Effector memory CD8-positive, alpha-beta T cell (primary cell): ENCODE measurements around the gene CTSW.

ENCODE experiments used
- ATAC-seq: fragments of 150-1000 bp; cut with Tn5 transposase; replicated peaks from 2 replicates; pipeline ENCODE4 v1.10.0; 2021; ENCODE audit warnings: mild to moderate bottlenecking, moderate library complexity
- DNase-seq, 3 experiments: peaks; one replicate each; pipeline ENCODE4 v3.0.0; 2021
- H3K27ac Mint-ChIP-seq, 2 donors: one replicate each; pipeline ENCODE4 v1.8.0; 2022; ENCODE audit warnings: mild to moderate bottlenecking in 2 of 2, mixed read lengths in 2 of 2, moderate library complexity in 2 of 2
- H3K27me3 Mint-ChIP-seq, 2 donors: one replicate each; pipeline ENCODE4 v1.8.0; 2022; ENCODE audit warnings: mixed read lengths in 2 of 2
- H3K36me3 Mint-ChIP-seq: one replicate; pipeline ENCODE4 v1.8.0; 2022; ENCODE audit warnings: mild to moderate bottlenecking, moderate library complexity, mixed read lengths; ENCODE audit not compliant: insufficient read depth
- H3K4me1 Mint-ChIP-seq, 2 donors: one replicate each; pipeline ENCODE4 v1.8.0; 2022; ENCODE audit warnings: low read depth in 2 of 2, mixed read lengths in 2 of 2
- H3K4me3 Mint-ChIP-seq, 2 donors: one replicate each; pipeline ENCODE4 v1.8.0; 2022; ENCODE audit warnings: mild to moderate bottlenecking in 2 of 2, mixed read lengths in 2 of 2, moderate library complexity in 2 of 2
- H3K9me3 Mint-ChIP-seq, 2 donors: one replicate each; pipeline ENCODE4 v1.8.0; 2022; ENCODE audit warnings: mixed read lengths in 2 of 2

CTSW gene

DNA sequence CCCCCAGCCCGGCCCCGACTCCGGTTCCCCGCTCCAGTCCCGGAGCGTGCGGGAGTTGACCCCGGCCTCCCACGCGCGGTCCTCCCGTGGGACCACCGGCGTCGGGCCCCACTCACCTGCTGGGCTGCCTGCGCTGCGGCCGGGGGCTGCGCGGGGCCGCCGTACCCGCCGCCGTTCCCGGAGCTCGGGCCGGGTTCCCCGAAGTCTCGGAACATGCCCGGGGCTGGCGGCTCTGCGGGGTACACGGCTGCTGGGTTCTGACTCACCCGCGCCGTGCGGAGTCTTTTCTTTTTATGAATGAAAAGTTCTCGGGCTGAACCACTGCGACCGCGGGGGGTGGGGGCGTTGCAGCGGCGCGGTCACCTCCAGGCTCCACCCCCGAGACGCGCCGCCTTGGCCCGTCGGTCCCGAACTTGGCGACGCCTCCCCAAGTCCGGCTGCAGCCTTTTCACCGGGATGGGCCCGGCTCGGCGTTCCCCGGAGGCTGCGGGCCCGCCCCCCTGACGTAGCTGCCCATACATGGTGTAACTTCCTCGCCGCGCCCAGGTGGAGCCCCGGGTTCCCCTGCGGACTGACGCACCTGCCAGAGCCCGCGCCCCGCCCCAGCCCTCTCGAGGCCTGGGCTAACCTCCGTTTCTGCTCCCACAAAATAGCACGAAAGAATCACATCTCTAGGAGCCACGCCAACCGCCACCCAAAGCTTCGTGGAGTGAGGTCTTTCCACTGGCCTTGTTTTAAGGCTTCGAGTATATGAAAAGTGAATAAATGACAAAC, 20.7 kb downstream of the CTSW start, which contains the start of gene FOSL1:
FOSL1 (minus strand) TSS at position 264 of the 774 bp plus-strand sequence; CDS start at position 215, 49 bp downstream.
- ATAC-seq (peak; percentile 89), DNase-seq (peak; percentile 87 to 89 (median 89))
- Mint-ChIP-seq H3K27ac (peak within 1 kb of the TSS; percentile 16 to 77), H3K27me3 (no peaks in the 10 kb centered on the region), H3K36me3 (peaks cover 18% of the 10 kb centered on the region), H3K4me1 (peaks cover 10 to 14% of the 10 kb centered on the region in 2 donors), H3K4me3 (peak within 1 kb of the TSS; percentile 69), H3K9me3 (no peaks in the 10 kb centered on the region)

DNA sequence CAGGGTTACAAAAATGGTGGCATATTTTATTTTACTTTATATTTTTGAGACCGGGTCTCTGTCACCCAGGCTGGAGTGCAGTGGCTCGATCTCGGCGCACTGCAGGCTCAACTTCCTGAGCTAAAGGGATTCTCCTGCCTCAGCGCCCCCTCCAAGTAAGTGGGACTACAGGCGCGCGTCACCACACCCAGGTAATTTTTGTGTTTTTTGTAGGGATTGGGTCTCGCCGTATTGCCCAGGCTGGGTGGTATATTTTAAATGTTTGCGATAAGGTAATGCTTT, 21.2 kb downstream of the CTSW start:
- peak overlapping the region; percentile 59 to 69 for H3K4me3 Mint-ChIP-seq
- peak overlapping the region; percentile 16 to 77 for H3K27ac Mint-ChIP-seq
- no peak for DNase-seq
- peaks cover 7 to 14% of the 10 kb centered on the region in 2 donors for H3K4me1 Mint-ChIP-seq
- H3K36me3 Mint-ChIP-seq: peaks cover 18% of the 10 kb centered on the region
- no peaks in the 10 kb centered on the region for H3K9me3 Mint-ChIP-seq
- H3K27me3 Mint-ChIP-seq: no peaks in the 10 kb centered on the region
- no peak for ATAC-seq

DNA sequence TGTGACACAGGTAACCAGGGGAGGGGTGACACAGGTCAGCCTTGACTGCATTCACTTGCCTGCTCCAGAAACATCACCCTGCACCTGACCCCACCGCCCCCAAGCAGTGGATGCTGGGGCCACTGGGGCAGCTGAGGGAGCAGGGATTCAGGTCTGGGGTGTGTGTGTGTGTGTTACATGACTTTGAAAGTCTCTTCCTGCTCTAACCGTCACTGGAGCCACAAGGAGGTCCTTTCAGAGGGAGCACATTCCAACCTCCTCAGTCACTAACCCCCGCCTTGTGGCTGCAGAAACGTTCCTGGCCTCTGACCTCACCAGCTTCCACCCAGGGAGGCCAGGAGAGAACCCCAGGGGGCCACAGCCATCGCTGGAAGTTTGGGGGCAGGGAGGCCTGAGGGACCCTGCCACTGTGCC, 23.4 kb downstream of the CTSW start:
- peaks cover 7 to 14% of the 10 kb centered on the region in 2 donors for H3K4me1 Mint-ChIP-seq
- H3K27ac Mint-ChIP-seq: no peak overlapping the region
- ATAC-seq (no peak), DNase-seq (no peak)
- H3K36me3 Mint-ChIP-seq: peaks cover 18% of the 10 kb centered on the region
- H3K4me3 Mint-ChIP-seq: no peak overlapping the region
- no peaks in the 10 kb centered on the region for H3K27me3 Mint-ChIP-seq
- no peaks in the 10 kb centered on the region for H3K9me3 Mint-ChIP-seq

DNA sequence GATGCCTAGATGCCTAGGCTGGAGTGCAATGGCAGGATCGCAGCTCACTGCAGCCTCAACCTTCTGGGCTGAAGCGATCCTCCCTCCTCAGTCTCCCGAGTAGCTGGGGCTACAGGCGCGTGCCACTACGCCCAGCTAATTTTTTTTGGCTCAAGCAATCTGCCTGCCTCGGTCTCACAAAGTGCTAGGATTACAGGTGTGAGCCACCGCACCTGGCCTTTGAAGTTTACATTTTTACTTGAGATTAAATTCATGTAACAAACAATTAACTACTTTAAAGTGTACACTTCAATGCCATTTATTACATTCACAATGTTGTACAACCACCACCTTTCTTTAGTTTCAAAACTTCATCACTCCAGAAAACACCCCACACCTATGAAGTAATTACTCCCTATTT, 24.1 kb downstream of the CTSW start:
- ATAC-seq (no peak), DNase-seq (no peak)
- no peaks in the 10 kb centered on the region for H3K9me3 Mint-ChIP-seq
- H3K4me1 Mint-ChIP-seq: peaks cover 7 to 12% of the 10 kb centered on the region in 2 donors
- no peak overlapping the region for H3K27ac Mint-ChIP-seq
- peaks cover 18% of the 10 kb centered on the region for H3K36me3 Mint-ChIP-seq
- H3K4me3 Mint-ChIP-seq: no peak overlapping the region
- peaks cover 0 to under 1% of the 10 kb centered on the region in 2 donors for H3K27me3 Mint-ChIP-seq

DNA sequence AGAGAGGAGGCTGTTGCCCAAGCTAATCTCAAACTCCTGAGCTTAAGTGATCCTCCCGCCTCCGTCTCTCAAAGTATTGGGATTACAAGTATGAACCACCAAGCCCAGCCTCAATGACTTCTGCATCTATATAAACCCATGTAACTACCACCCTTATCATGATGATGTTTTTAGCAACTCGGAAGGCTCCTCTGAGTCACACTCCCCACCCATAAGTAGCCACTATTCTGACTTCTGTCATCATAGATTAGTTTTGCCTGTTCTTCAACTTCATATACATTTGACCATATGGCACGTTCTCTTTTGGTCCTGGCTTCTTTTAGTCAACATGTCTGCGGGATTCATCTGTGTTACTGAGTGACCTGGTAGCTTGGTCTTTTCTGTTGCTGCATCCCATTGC, 27.0 kb downstream of the CTSW start:
- Mint-ChIP-seq H3K27ac (no peak overlapping the region), H3K9me3 (no peaks in the 10 kb centered on the region), H3K4me1 (peaks cover 6 to 15% of the 10 kb centered on the region in 2 donors), H3K36me3 (peaks cover 15% of the 10 kb centered on the region), H3K27me3 (peaks cover 10 to 14% of the 10 kb centered on the region in 2 donors), H3K4me3 (no peak overlapping the region)
- no peak for DNase-seq
- ATAC-seq: no peak

DNA sequence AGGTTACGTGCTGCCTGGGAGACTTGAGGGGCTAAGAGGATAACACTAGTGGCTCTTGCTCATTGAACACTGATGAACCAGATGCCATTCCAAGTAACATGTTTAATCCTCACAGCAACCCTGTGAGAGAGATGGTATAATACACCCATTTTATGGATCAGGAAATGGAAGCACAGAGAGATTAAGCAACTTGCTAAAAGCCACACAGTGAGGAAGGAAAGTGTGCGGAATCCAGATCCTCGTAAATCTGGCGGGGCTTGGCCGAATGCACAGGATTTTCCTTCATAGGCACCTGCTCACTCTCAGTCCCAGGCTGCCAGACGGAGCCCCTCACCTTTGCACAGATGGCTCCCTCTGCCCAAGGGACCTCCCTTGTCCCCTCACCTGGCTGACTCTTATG, 28.2 kb downstream of the CTSW start:
- peaks cover 13 to 18% of the 10 kb centered on the region in 2 donors for H3K27me3 Mint-ChIP-seq
- H3K36me3 Mint-ChIP-seq: peaks cover 5% of the 10 kb centered on the region
- peaks cover 0 to 6% of the 10 kb centered on the region in 2 donors for H3K4me1 Mint-ChIP-seq
- no peak for DNase-seq
- H3K27ac Mint-ChIP-seq: no peak overlapping the region
- H3K4me3 Mint-ChIP-seq: no peak overlapping the region
- no peak for ATAC-seq
- H3K9me3 Mint-ChIP-seq: no peaks in the 10 kb centered on the region

DNA sequence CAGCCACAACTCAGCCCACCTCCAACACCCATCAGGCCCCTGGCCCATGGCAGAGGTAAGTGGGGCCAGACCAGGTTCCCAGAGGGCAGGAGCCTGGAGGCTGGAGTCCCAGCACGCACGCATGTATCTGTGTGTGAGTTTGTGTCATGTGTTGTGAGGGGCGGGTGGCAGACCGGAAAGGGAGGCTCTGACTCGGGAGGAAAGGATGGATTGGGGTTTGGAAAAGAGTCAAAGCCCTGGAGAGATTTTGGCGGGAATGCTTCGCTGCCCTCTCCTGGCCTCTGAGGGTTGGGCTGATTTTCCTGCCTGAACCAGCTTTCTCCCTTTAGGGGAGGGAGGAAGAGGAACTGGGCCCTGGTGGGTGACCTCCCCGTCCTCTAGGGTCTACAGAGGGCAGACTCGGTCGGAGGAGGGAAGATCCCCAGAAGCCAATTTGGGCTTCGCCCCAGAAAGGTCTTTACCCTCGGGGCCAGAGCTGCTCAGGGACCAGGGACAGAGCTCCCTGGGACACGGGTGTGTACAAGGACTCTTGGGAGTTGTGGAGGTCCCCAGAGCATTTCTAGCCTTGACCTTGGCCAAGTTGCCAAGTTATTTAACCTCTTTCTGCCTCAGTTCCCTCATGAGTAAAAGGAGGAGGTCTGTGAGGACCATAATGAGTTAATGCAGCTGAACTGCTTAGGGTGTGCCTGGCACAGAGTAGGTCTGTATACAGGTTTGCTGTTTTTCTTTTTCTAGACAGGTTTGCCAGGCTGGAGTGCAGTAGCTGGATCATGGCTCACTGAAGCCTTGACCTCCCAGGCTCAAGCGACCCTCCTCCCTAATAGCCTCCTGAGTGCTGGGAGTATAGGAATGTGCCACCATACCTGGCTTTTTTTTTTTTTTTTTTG, 32.3 kb downstream of the CTSW start:
- DNase-seq: no peak
- ATAC-seq: no peak
- Mint-ChIP-seq H3K9me3 (no peaks in the 10 kb centered on the region), H3K27ac (no peak overlapping the region), H3K27me3 (peaks cover 13 to 18% of the 10 kb centered on the region in 2 donors), H3K4me1 (peaks cover 20 to 26% of the 10 kb centered on the region in 2 donors), H3K4me3 (no peak overlapping the region), H3K36me3 (peaks cover under 1% of the 10 kb centered on the region)

DNA sequence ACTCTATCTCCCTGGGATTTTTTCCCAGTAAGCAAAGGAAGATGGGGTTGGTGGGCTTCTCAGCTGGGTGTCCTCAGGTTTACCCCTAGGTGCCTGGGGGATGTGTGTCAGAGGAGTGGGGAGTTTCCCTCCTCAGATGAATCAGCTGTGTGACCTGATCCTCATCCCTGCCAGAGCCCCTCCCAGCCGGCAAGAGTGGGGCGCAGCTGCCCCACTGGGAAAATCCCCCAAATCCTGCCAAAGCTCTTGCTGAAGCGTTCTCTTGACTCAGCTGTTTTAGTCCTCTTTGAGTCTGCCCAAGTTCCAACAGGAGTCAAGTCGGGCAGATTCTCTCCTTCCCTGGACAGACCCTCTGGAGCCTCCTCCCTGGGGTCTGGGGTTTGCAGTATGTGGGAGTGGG, 33.2 kb downstream of the CTSW start:
- peaks cover 24 to 31% of the 10 kb centered on the region in 2 donors for H3K4me1 Mint-ChIP-seq
- no peaks in the 10 kb centered on the region for H3K9me3 Mint-ChIP-seq
- ATAC-seq (no peak), DNase-seq (no peak)
- peaks cover 5% of the 10 kb centered on the region for H3K36me3 Mint-ChIP-seq
- peaks cover 13 to 18% of the 10 kb centered on the region in 2 donors for H3K27me3 Mint-ChIP-seq
- H3K4me3 Mint-ChIP-seq: no peak overlapping the region
- no peak overlapping the region for H3K27ac Mint-ChIP-seq

DNA sequence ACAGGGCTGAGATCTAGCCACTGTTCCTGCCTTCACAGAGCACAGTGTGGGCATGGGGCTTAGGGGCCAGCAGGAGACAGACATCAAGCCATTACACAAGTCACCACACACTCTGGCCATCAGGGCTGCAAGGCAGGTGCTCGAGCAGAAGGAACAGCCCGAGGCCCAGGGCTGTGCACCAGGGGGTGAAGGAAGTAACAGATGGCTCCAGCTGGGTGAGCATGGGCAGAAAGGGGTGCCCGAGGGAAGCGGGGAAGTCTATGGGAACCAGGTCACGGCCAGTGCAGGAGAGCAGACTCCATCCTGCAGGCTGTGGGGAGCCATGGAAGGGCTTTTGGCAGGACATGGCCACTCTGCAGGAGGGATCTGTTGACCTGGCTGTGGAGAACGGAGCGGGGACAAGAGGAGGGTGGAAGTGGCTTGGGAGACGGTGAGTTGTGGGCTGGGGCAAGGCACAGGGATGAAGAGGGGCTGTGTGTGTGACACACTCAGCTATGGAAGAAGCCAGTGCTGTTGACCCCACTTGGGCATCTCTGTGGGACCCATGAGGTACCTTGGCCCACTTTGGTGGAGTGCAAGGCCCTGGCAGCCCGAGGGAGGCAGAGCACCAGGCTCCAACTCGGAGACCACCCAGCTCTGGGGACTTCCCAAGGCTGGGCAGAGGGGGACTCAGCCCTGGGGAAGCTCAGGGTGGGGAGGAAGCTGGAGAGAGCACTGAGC, 35.6 kb downstream of the CTSW start:
- H3K27me3 Mint-ChIP-seq: peaks cover 6 to 9% of the 10 kb centered on the region in 2 donors
- no peak overlapping the region for H3K4me3 Mint-ChIP-seq
- peak overlapping the region; percentile 49 to 81 for H3K27ac Mint-ChIP-seq
- peaks cover 29 to 31% of the 10 kb centered on the region in 2 donors for H3K4me1 Mint-ChIP-seq
- ATAC-seq (no peak), DNase-seq (no peak)
- peaks cover 26% of the 10 kb centered on the region for H3K36me3 Mint-ChIP-seq
- H3K9me3 Mint-ChIP-seq: no peaks in the 10 kb centered on the region

DNA sequence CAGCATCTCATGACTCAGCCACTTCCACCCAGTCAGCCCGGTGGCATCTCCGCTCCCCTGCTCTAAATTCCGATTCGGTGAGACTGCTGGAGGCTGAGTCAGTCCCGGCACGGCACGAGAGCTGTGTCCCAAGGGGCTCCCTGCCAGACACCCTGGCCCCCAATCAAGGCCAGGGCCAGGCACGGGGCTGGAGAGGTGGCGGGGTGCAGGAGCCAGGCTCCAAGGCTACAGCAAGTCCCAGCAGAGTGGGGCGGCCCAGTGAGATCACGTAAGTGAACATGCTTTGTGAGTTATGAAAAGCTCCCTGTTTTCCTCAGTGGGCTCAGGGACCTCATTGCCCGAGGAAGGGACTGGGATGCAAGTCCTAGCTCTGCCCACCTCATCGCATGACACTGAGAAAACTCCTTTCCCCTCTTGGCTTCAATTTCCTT, 36.2 kb downstream of the CTSW start:
- H3K36me3 Mint-ChIP-seq: peaks cover 26% of the 10 kb centered on the region
- ATAC-seq: no peak
- peaks cover 6 to 9% of the 10 kb centered on the region in 2 donors for H3K27me3 Mint-ChIP-seq
- no peak overlapping the region for H3K4me3 Mint-ChIP-seq
- peak overlapping the region in 1 of 2 donors; percentile 81 for H3K27ac Mint-ChIP-seq
- no peaks in the 10 kb centered on the region for H3K9me3 Mint-ChIP-seq
- DNase-seq: no peak
- H3K4me1 Mint-ChIP-seq: peaks cover 31 to 32% of the 10 kb centered on the region in 2 donors

DNA sequence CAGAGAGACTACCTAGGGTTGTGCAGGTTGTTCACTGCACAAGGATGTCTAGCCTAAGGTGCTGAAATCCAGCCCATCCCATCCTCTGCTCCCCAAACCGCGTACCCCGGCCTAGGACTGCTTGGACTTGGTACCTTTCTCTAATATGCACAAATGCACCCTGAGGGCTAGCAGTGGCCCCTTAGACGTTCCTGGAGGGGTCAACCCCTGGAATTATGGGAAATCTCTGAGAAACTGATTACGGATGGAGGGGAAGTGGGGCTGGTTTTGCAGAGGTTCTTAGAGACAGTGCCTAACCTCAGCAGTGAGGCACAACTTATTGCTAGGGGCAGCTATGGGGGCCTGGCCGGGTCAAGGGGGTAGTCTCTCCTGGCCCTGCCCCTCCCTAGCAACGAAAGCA, 36.8 kb downstream of the CTSW start:
- H3K4me3 Mint-ChIP-seq: peak overlapping the region; percentile 91 to 92
- peaks cover 31 to 32% of the 10 kb centered on the region in 2 donors for H3K4me1 Mint-ChIP-seq
- H3K36me3 Mint-ChIP-seq: peaks cover 31% of the 10 kb centered on the region
- ATAC-seq (no peak), DNase-seq (no peak)
- peaks cover 5 to 7% of the 10 kb centered on the region in 2 donors for H3K27me3 Mint-ChIP-seq
- no peaks in the 10 kb centered on the region for H3K9me3 Mint-ChIP-seq
- peak overlapping the region in 1 of 2 donors; percentile 81 for H3K27ac Mint-ChIP-seq

DNA sequence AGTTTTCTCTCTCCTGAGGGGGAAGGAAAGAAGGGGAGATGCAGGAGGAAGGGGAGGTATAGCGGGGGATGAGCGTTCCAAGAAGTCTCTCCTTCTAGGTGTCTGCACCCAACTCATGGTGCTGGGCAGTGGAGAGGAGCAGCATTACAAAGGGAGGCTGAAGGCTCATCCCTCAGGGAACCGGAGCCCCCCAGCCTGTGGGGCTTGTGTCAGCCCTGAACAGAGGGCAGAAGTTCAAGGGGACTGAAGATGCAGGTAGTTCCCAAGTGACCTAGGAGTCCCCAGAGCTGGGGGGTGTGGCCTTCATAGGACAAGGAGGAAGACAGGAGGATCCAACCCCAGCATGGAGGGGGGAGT, 37.4 kb downstream of the CTSW start:
- H3K9me3 Mint-ChIP-seq: no peaks in the 10 kb centered on the region
- DNase-seq (no peak), ATAC-seq (no peak)
- H3K4me1 Mint-ChIP-seq: peaks cover 33% of the 10 kb centered on the region in 2 donors
- peak overlapping the region; percentile 56 to 81 for H3K27ac Mint-ChIP-seq
- H3K36me3 Mint-ChIP-seq: peaks cover 38% of the 10 kb centered on the region
- H3K27me3 Mint-ChIP-seq: peaks cover 0 to under 1% of the 10 kb centered on the region in 2 donors
- peak overlapping the region; percentile 91 to 92 for H3K4me3 Mint-ChIP-seq
